Activated CD8-positive, alpha-beta T cell treated with anti-CD3 and anti-CD28 coated beads for 36 hours (primary cell): ENCODE data around the gene ATN1. TPM values are rescaled to one million over a fixed set of nuclear protein-coding genes. Genes with fewer than 3 reads are reported as not detected.

Experiments used
- ATAC-seq: fragments of 200-7000 bp; cut with Tn5 transposase; one replicate; pipeline ENCODE4 v1.10.0; 2021; ENCODE audit warnings: mild to moderate bottlenecking, moderate library complexity
- CTCF ChIA-PET: fragments of 350-600 bp; sonication (Branson Sonifier 250); formaldehyde crosslinking; loops from one replicate; lab custom pipeline; 2021; ENCODE audit warnings: antibody characterized with exemption; lab: Charles Lee
- POLR2A ChIA-PET: fragments of 350-600 bp; sonication (Branson Sonifier 250); formaldehyde crosslinking; loops from one replicate; lab custom pipeline; 2021; ENCODE audit warnings: antibody characterized with exemption; lab: Charles Lee
- DNase-seq: peaks from one replicate; pipeline ENCODE4 v3.0.0-alpha.2; 2020
- H3K27ac Mint-ChIP-seq: one replicate; pipeline ENCODE4 v1.8.0; 2021; ENCODE audit warnings: mild to moderate bottlenecking, mixed read lengths
- H3K27me3 Mint-ChIP-seq: one replicate; pipeline ENCODE4 v1.8.0; 2021; ENCODE audit warnings: mixed read lengths
- H3K36me3 Mint-ChIP-seq: one replicate; pipeline ENCODE4 v1.8.0; 2021; ENCODE audit warnings: low read depth, mixed read lengths
- H3K4me1 Mint-ChIP-seq: one replicate; pipeline ENCODE4 v1.8.0; 2021; ENCODE audit warnings: low read depth, mixed read lengths
- H3K4me3 Mint-ChIP-seq: one replicate; pipeline ENCODE4 v1.8.0; 2021; ENCODE audit warnings: mild to moderate bottlenecking, moderate library complexity, mixed read lengths
- H3K9me3 Mint-ChIP-seq: one replicate; pipeline ENCODE4 v1.8.0; 2021; ENCODE audit warnings: mixed read lengths
- CTCF ChIP-seq: fragments of 200-600 bp; IDR thresholded peaks from one replicate; pipeline ENCODE4 v1.8.0; 2022; ENCODE audit warnings: antibody characterized with exemption, mild to moderate bottlenecking
- intact Hi-C: fragments of 100-400 bp; cut with micrococcal nuclease; formaldehyde crosslinking; loops from one replicate; pipeline ENCODE4 v1.10.0; 2022
- total RNA-seq, 2 experiments: library from RNA; stranded (reverse); gene quantifications; one replicate each; pipeline ENCODE4 v1.2.3, GENCODE V29; 2021

Gene ATN1
- total RNA-seq, 2 experiments from 2014 or later = 26.4 to 28.5 TPM

- H3K27ac Mint-ChIP-seq = peak within 1 kb of the TSS; percentile 93
- ChIA-PET CTCF (interaction anchor here (0.6 to 22.8 kb wide), 17 partner anchors 15 to 249 kb away, joined by 3 to 460 read pairs (median 4); partner anchors contain the start of genes ATN1, C1RL, ENO2 and LPCAT3), POLR2A (interaction anchor here (0.7 to 36.0 kb wide), 46 partner anchors 5 to 517 kb away, joined by 3 to 1266 read pairs (median 6); partner anchors contain the start of genes ATN1, C12orf57, C1R and C1RL)
- peaks cover 42% of the 10 kb centered on the region for H3K36me3 Mint-ChIP-seq
- TF ChIP-seq CTCF = no peak
- H3K4me1 Mint-ChIP-seq = peaks cover 54% of the 10 kb centered on the region
- DNase-seq = peak; percentile 93
- intact Hi-C loops = loop anchor here (2.0 to 10.0 kb wide), 3 partner anchors 17 to 161 kb away; partner anchors contain the start of genes C1RL and LPCAT3
- H3K4me3 Mint-ChIP-seq = peak within 1 kb of the TSS; percentile 85
- no peaks in the 10 kb centered on the region for H3K27me3 Mint-ChIP-seq
- peak; percentile 65 for ATAC-seq
- H3K9me3 Mint-ChIP-seq = no peaks in the 10 kb centered on the region
Measured at GRCh38 chr12:6943722-6944380, 16.1 kb downstream of the ATN1 start, which contains the start of the genes C12orf57 and RNU7-1. Gene C12orf57 (plus strand): TSS chr12:6944022. CDS start chr12:6944122, 100 bp downstream. Gene RNU7-1 (plus strand): TSS chr12:6943816.

GRCh38 chr12:6944381-6945186, 16.8 kb downstream of the ATN1 start:
- Mint-ChIP-seq H3K27ac (peak overlapping the region; percentile 93), H3K27me3 (no peaks in the 10 kb centered on the region), H3K9me3 (no peaks in the 10 kb centered on the region), H3K4me3 (peak overlapping the region; percentile 85), H3K4me1 (peaks cover 57% of the 10 kb centered on the region), H3K36me3 (peaks cover 37% of the 10 kb centered on the region)
- ATAC-seq (peak; percentile 46), DNase-seq (peak; percentile 94)
- intact Hi-C loops = loop anchor here (2.0 to 10.0 kb wide), 2 partner anchors 16 to 160 kb away; partner anchors contain the start of gene C1RL
- peak; percentile 88 for TF ChIP-seq CTCF
- CTCF ChIA-PET = interaction anchor here (0.6 to 22.8 kb wide), 19 partner anchors 10 to 255 kb away, joined by 3 to 460 read pairs (median 4); partner anchors contain the start of genes C1RL, ENO2, LPCAT3 and SPSB2
- POLR2A ChIA-PET = interaction anchor here (0.9 to 36.0 kb wide), 40 partner anchors 6 to 518 kb away, joined by 3 to 1266 read pairs (median 7); partner anchors contain the start of genes ATN1, C12orf57, C1R and C1RL

- ChIA-PET CTCF (interaction anchor here (0.9 to 22.8 kb wide), 10 partner anchors 11 to 166 kb away, joined by 3 to 460 read pairs (median 16); partner anchors contain the start of genes C1RL, LPCAT3 and SPSB2), POLR2A (interaction anchor here (0.8 to 36.0 kb wide), 10 partner anchors 7 to 171 kb away, joined by 3 to 1266 read pairs (median 20); partner anchors contain the start of genes ATN1, C12orf57, C1RL and CDCA3)
- Mint-ChIP-seq H3K36me3 (peaks cover 33% of the 10 kb centered on the region), H3K4me3 (peak overlapping the region; percentile 85), H3K9me3 (no peaks in the 10 kb centered on the region), H3K27me3 (no peaks in the 10 kb centered on the region), H3K4me1 (peaks cover 63% of the 10 kb centered on the region), H3K27ac (peak overlapping the region; percentile 93)
- no peak for ATAC-seq
- intact Hi-C loops = loop anchor here (2.0 to 10.0 kb wide), 2 partner anchors 15 to 159 kb away; partner anchors contain the start of gene C1RL
- TF ChIP-seq CTCF = no peak
- no peak for DNase-seq
Measured at GRCh38 chr12:6945613-6946012, 17.9 kb downstream of the ATN1 start.

GRCh38 chr12:6946033-6946919, 18.5 kb downstream of the ATN1 start:
- ATAC-seq (peak; percentile 10), DNase-seq (peak; percentile 75)

More at GRCh38 chr12:6946033-6946919, 18.5 kb downstream of the ATN1 start:
- TF ChIP-seq CTCF = no peak
- POLR2A ChIA-PET = interaction anchor here (0.6 to 36.0 kb wide), 12 partner anchors 7 to 243 kb away, joined by 3 to 1266 read pairs (median 14); partner anchors contain the start of genes ATN1, C12orf57, C1RL and CDCA3
- Mint-ChIP-seq H3K27me3 (no peaks in the 10 kb centered on the region), H3K4me1 (peaks cover 64% of the 10 kb centered on the region), H3K4me3 (peak overlapping the region; percentile 85), H3K36me3 (peaks cover 29% of the 10 kb centered on the region), H3K27ac (peak overlapping the region; percentile 93), H3K9me3 (no peaks in the 10 kb centered on the region)
- intact Hi-C loops = loop anchor here (10.0 kb wide), 1 partner anchor 159 kb away; the partner anchor contains the start of gene C1RL
- CTCF ChIA-PET = interaction anchor here (0.9 to 22.8 kb wide), 10 partner anchors 8 to 166 kb away, joined by 3 to 460 read pairs (median 16); partner anchors contain the start of genes C1RL and SPSB2
